K562 (cell line): ENCODE data around the gene ASIC3. TPM values are rescaled to one million over a fixed set of nuclear protein-coding genes. Genes with fewer than 3 reads are reported as not detected.

Experiments
- EP300 ChIP-seq: IDR thresholded peaks from 2 replicates; pipeline ENCODE4 v1.6.1; 2012; ENCODE audit warnings: low read length, improper control_type of control experiment
- ETS2 ChIP-seq: IDR thresholded peaks from 2 replicates; pipeline ENCODE4 v1.6.1; 2016; ENCODE audit warnings: borderline replicate concordance, missing genetic modification characterization, mild to moderate bottlenecking, moderate library complexity, missing compliant biosample characterization; ENCODE audit not compliant: poor library complexity, severe bottlenecking
- FOXJ3 ChIP-seq: sonication (generic); formaldehyde crosslinking; IDR thresholded peaks from 2 replicates; pipeline ENCODE4 v1.4.0; 2020; ENCODE audit warnings: mild to moderate bottlenecking, missing genetic modification reagents
- NR3C1 ChIP-seq: sonication (generic); formaldehyde crosslinking; IDR thresholded peaks from 2 replicates; pipeline ENCODE4 v1.8.1; 2022; ENCODE audit warnings: missing genetic modification reagents
- OTX1 ChIP-seq: fragments of 450-650 bp; formaldehyde crosslinking; IDR thresholded peaks from 2 replicates; pipeline ENCODE4 v1.4.0; 2022; ENCODE audit warnings: mild to moderate bottlenecking
- PCBP2 ChIP-seq: fragments of 200-400 bp; formaldehyde crosslinking; IDR thresholded peaks from 2 replicates; pipeline ENCODE4 v1.6.1; 2018; ENCODE audit warnings: low read length, low read depth, mild to moderate bottlenecking, moderate library complexity; ENCODE audit not compliant: poor library complexity, severe bottlenecking
- RCOR1 ChIP-seq, 2 experiments: IDR thresholded peaks; 2 replicates each; pipeline ENCODE4 v1.6.1; 2012; ENCODE audit warnings: low read depth in 2 of 2, low read length in 2 of 2, borderline replicate concordance in 1 of 2, improper control_type of control experiment in 1 of 2
- RFX7 ChIP-seq: fragments of 250-450 bp; sonication (Bioruptor Pico); IDR thresholded peaks from 2 replicates; pipeline ENCODE4 v1.5.1; 2021; ENCODE audit warnings: mild to moderate bottlenecking
- TRIM25 ChIP-seq: fragments of 450-650 bp; IDR thresholded peaks from 2 replicates; pipeline ENCODE4 v1.7.0; 2016; ENCODE audit warnings: borderline replicate concordance
- TSC22D4 ChIP-seq: fragments of 450-650 bp; IDR thresholded peaks from 2 replicates; pipeline ENCODE4 v1.6.1; 2016; ENCODE audit warnings: missing genetic modification characterization, missing biosample characterization, control low read depth
- ZBTB34 ChIP-seq: fragments of 250-450 bp; sonication (Bioruptor Pico); IDR thresholded peaks from 2 replicates; pipeline ENCODE4 v1.8.0; 2021; ENCODE audit warnings: mild to moderate bottlenecking, moderate library complexity
- ZNF280B ChIP-seq: fragments of 250-450 bp; sonication (Bioruptor Pico); IDR thresholded peaks from 2 replicates; pipeline ENCODE4 v1.5.1; 2021; ENCODE audit warnings: mild to moderate bottlenecking
- ZNF324 ChIP-seq: fragments of 250-450 bp; sonication (Bioruptor Pico); IDR thresholded peaks from 2 replicates; pipeline ENCODE4 v1.4.0; 2020; ENCODE audit warnings: mild to moderate bottlenecking
- ZNF586 ChIP-seq: fragments of 450-650 bp; formaldehyde crosslinking; conservative IDR thresholded peaks from 2 replicates; pipeline ENCODE4 v1.4.0; 2020; ENCODE audit warnings: mild to moderate bottlenecking, moderate library complexity
- ZNF699 ChIP-seq: fragments of 250-450 bp; sonication (Bioruptor Pico); IDR thresholded peaks from 2 replicates; pipeline ENCODE4 v1.8.0; 2021; ENCODE audit warnings: mild to moderate bottlenecking, moderate library complexity; ENCODE audit not compliant: insufficient replicate concordance
- ZNF707 ChIP-seq: fragments of 250-450 bp; sonication (Bioruptor Pico); conservative IDR thresholded peaks from 2 replicates; pipeline ENCODE4 v1.8.0; 2022; ENCODE audit warnings: inconsistent platforms, mild to moderate bottlenecking, moderate library complexity
- ZZZ3 ChIP-seq: fragments of 450-650 bp; IDR thresholded peaks from 2 replicates; pipeline ENCODE4 v1.6.1; 2016; ENCODE audit warnings: antibody characterized with exemption, mild to moderate bottlenecking, moderate library complexity
- polyA plus RNA-seq, 8 experiments: library from polyadenylated mRNA; depleted of rRNA in 4 of 8; stranded (reverse) in 5 of 8; unstranded in 3 of 8; fragments of >200 nt; fragmentation: Nextera tagmentation in 2 of 8; fragmentation: Illumina TruSeq in 1 of 8; extraction: Ambion mirVana in 2 of 8; extraction: Trizol in 1 of 8; gene quantifications; 2 replicates each; pipeline versions ENCODE4 v1.2.1 to v1.2.3, GENCODE V29; 2011 to 2014; ENCODE audit warnings: inconsistent platforms in 1 of 8, missing spikeins in 1 of 8
- total RNA-seq, 7 experiments: library from RNA; depleted of rRNA in 6 of 7; stranded (reverse); fragments of >200 nt in 6 of 7; fragmentation: Illumina TruSeq in 2 of 7; extraction: Trizol in 2 of 7; gene quantifications; 2 replicates each; pipeline versions ENCODE4 v1.2.1 to v1.2.3, GENCODE V29; 2011 to 2021; ENCODE audit warnings: low replicate concordance in 1 of 7
- TF ChIP-seq, protein P1 (sequence below): fragments of 250-450 bp; sonication (Bioruptor Pico); IDR thresholded peaks from 2 replicates; pipeline ENCODE4 v1.4.0; 2020; ENCODE audit warnings: mild to moderate bottlenecking
- TF ChIP-seq, protein P2 (sequence below): sonication (generic); formaldehyde crosslinking; IDR thresholded peaks from 2 replicates; pipeline ENCODE4 v1.8.1; 2023; ENCODE audit warnings: mild to moderate bottlenecking, missing genetic modification reagents

Gene ASIC3
- total and polyA plus RNA-seq, 9 of the 15 experiments (the other 6 are each of a cell fraction or from before 2014, with no cell fraction given), result 0.11 to 5.0 (median 0.87) TPM

DNA sequence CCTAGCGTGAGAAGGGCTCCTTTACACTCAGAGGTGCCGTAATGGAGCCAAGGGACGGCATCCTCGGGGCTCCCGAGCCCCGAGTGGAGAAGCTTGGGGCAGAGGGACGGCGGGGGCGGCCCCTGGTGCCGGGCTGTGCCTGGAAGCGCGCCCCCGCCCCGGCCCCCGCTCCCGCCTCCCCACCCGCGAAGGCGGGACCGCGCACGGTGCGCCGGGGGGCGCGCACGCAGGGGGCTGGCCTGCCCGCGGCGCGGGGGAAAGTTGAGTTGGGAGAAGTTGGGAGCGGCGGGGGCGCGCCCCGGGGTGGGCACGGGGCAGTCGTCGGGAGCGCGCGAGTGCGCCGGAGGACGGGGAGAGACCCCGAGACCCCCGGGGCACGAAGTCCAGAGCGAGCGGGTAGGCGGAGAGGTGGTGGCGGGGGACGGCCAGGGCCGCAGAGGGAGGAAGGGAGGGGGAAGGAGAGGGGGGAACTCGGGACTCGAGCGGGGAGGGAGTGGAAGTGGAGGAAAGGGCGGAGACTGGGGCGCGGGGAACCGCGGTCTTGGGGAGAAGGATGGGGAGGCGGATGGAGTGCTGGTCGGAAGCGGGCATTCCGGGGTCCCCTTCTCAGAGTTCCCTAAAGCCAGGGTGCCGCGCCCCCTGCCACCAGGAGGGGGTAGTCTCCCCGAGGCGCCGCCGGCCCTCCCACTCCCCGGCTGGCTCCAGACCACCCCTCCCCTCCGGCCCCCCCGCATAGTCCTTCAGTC is 11.2 kb downstream of the ASIC3 start, which contains the start of gene SLC4A2 (continued):
- TF ChIP-seq, protein P1, sequence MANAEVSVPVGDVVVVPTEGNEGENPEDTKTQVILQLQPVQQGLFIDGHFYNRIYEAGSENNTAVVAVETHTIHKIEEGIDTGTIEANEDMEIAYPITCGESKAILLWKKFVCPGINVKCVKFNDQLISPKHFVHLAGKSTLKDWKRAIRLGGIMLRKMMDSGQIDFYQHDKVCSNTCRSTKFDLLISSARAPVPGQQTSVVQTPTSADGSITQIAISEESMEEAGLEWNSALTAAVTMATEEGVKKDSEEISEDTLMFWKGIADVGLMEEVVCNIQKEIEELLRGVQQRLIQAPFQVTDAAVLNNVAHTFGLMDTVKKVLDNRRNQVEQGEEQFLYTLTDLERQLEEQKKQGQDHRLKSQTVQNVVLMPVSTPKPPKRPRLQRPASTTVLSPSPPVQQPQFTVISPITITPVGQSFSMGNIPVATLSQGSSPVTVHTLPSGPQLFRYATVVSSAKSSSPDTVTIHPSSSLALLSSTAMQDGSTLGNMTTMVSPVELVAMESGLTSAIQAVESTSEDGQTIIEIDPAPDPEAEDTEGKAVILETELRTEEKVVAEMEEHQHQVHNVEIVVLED (CRISPR knock-in tag), result peak; percentile 96
- TF ChIP-seq RFX7 (CRISPR knock-in tag) (no peak), NR3C1 (CRISPR knock-in tag) (no peak), OTX1 (CRISPR knock-in tag) (no peak), ZNF280B (CRISPR knock-in tag) (no peak), ZNF699 (no peak), RCOR1 (IDR thresholded peaks at IDR 0.05; ENCODE audit: borderline replicate concordance in 1 of 2, low read depth in 2 of 2, low read length in 2 of 2) (no peak; a peak in 1 of 4 replicates), ZNF586 (CRISPR knock-in tag) (no peak), TRIM25 (no peak), ETS2 (tag) (no peak), EP300 (no peak), PCBP2 (no peak), ZNF324 (CRISPR knock-in tag) (no peak), ZBTB34 (CRISPR knock-in tag) (no peak), ZZZ3 (no peak), FOXJ3 (CRISPR knock-in tag) (no peak), TSC22D4 (tag) (no peak), ZNF707 (CRISPR knock-in tag) (no peak)
- TF ChIP-seq, protein P2, sequence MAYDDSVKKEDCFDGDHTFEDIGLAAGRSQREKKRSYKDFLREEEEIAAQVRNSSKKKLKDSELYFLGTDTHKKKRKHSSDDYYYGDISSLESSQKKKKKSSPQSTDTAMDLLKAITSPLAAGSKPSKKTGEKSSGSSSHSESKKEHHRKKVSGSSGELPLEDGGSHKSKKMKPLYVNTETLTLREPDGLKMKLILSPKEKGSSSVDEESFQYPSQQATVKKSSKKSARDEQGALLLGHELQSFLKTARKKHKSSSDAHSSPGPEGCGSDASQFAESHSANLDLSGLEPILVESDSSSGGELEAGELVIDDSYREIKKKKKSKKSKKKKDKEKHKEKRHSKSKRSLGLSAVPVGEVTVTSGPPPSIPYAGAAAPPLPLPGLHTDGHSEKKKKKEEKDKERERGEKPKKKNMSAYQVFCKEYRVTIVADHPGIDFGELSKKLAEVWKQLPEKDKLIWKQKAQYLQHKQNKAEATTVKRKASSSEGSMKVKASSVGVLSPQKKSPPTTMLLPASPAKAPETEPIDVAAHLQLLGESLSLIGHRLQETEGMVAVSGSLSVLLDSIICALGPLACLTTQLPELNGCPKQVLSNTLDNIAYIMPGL, result no peak
